PC-9 (cell line): Measurements from ENCODE around the gene RAB26. TPM values are rescaled to one million over a fixed set of nuclear protein-coding genes. Genes with fewer than 3 reads are reported as not detected.
A peak's percentile ranks its signal among the peaks of the same experiment; 100 is the strongest.

Experiments
- BruUV-seq: library from RNA; stranded (reverse); fragments of 400-500 nt; replicated peaks from 2 replicates; lab custom pipeline; 2021; lab: Mats Ljungman, UMichigan
- CTCF ChIA-PET: fragments of 300-600 bp; sonication (Branson Sonifier 250); formaldehyde crosslinking; loops from one replicate; lab custom pipeline; 2022; ENCODE audit warnings: antibody characterized with exemption; lab: Charles Lee
- POLR2A ChIA-PET: fragments of 300-600 bp; sonication (Branson Sonifier 250); formaldehyde crosslinking; loops from one replicate; lab custom pipeline; 2022; ENCODE audit warnings: antibody characterized with exemption; ENCODE audit not compliant: unreplicated experiment; lab: Charles Lee
- DNase-seq, 2 experiments: peaks; one replicate each; pipeline versions ENCODE4 v3.0.0 to v3.0.0-alpha.2; 2015 to 2022; ENCODE audit warnings: mixed read lengths in 1 of 2
- H2AFZ ChIP-seq: fragments of 200-600 bp; sonication (generic); 2 replicates; pipeline ENCODE4 v1.8.1; 2017; ENCODE audit warnings: antibody characterized with exemption
- H3F3A ChIP-seq: fragments of 200-600 bp; sonication (generic); 2 replicates; pipeline ENCODE4 v1.8.1; 2017; ENCODE audit warnings: antibody characterized with exemption, mild to moderate bottlenecking, low read depth; ENCODE audit not compliant: insufficient read depth
- H3K27ac ChIP-seq: fragments of 200-600 bp; sonication (generic); 2 replicates; pipeline ENCODE4 v1.6.1; 2016; ENCODE audit warnings: mixed run types
- H3K27me3 ChIP-seq: fragments of 200-600 bp; sonication (generic); 2 replicates; pipeline ENCODE4 v1.6.1; 2016; ENCODE audit warnings: low read depth, mixed run types; ENCODE audit not compliant: insufficient read depth
- H3K36me3 ChIP-seq: fragments of 200-600 bp; sonication (generic); 2 replicates; pipeline ENCODE4 v1.6.1; 2016; ENCODE audit warnings: low read depth, mixed run types
- H3K4me1 ChIP-seq: fragments of 200-600 bp; sonication (generic); replicated peaks from 2 replicates; pipeline ENCODE4 v1.6.1; 2016; ENCODE audit warnings: mixed run types; ENCODE audit not compliant: insufficient read depth
- H3K4me2 ChIP-seq: fragments of 200-600 bp; sonication (generic); 2 replicates; pipeline ENCODE4 v1.6.1; 2017; ENCODE audit warnings: mixed run types
- H3K4me3 ChIP-seq: fragments of 200-600 bp; sonication (generic); 2 replicates; pipeline ENCODE4 v1.6.1; 2016; ENCODE audit warnings: mixed run types
- H3K79me2 ChIP-seq: fragments of 200-600 bp; sonication (generic); 2 replicates; pipeline ENCODE4 v1.6.1; 2017; ENCODE audit warnings: low read depth, mixed run types
- H3K9me2 ChIP-seq: fragments of 200-600 bp; sonication (generic); 2 replicates; pipeline ENCODE4 v1.8.1; 2017; ENCODE audit warnings: mild to moderate bottlenecking; ENCODE audit not compliant: insufficient read depth
- H3K9me3 ChIP-seq: fragments of 200-600 bp; sonication (generic); 2 replicates; pipeline ENCODE4 v1.8.1; 2016; ENCODE audit warnings: low read depth; ENCODE audit not compliant: insufficient read depth
- H4K20me1 ChIP-seq: fragments of 200-600 bp; sonication (generic); 2 replicates; pipeline ENCODE4 v1.8.1; 2017; ENCODE audit not compliant: insufficient read depth
- EZH2 ChIP-seq: fragments of 200-600 bp; sonication (generic); IDR thresholded peaks from 2 replicates; pipeline ENCODE4 v1.8.0; 2017; ENCODE audit warnings: antibody characterized with exemption, low read depth
- intact Hi-C: fragments of 100-400 bp; cut with micrococcal nuclease; formaldehyde crosslinking; loops from one replicate; pipeline ENCODE4 v1.10.0; 2022; ENCODE audit not compliant: unreplicated experiment
- total RNA-seq: library from RNA; stranded (reverse); gene quantifications from 2 replicates; pipeline ENCODE4 v1.2.3, GENCODE V29; 2021
- TF ChIP-seq, protein P1 (sequence below): fragments of 200-600 bp; sonication (generic); conservative IDR thresholded peaks from 2 replicates; pipeline ENCODE4 v1.6.1; 2017; ENCODE audit warnings: mixed run types, antibody characterized with exemption, mild to moderate bottlenecking, moderate library complexity

Gene RAB26
- total RNA-seq, 1 experiment from 2014 or later, result 31.3 TPM

DNA sequence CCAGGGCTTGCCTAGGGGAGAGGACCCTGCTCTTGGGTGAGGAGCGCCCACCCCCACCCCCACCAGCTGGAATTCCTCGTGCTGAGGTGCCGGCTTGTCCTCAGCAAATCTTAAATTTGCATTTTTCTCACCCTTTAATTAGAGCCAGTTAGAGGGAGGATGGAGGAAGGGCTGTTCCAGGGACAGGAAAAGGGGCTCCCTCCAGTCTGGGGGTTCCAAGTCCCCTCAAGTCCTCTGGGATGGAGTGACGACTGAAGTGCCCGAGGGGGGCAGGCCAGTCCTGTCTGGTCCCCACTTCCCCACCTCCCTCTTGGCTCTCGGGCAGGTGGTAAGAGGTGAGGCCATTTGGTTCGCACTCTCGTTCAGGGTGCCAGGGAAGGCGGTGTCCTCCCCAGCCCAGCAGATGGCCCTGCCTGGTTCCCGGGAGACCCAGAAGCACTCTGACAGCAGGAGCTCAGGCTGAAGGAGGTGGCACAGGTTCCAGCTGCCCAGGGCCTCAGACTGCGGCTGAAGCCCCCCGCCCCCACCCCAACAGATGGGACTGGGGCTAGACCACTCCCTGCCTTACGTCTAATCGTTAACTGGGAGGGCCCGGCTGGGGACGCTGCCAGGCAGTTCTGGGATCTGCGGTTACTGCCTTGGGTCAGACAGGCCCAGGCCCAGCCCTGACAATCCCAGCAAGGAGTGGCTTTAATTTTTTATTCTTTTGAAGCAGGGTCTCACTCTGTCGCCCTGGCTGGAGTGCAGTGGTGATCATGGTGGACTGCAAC, 2.2 kb downstream of the RAB26 start:
- Histone ChIP-seq H3K27me3 (no peaks in the 10 kb centered on the region), H3K36me3 (peaks cover 29% of the 10 kb centered on the region), H3F3A (peaks cover 65% of the 10 kb centered on the region), H3K4me3 (peak overlapping the region; percentile 99; the same call in 1 of the 2 replicates), H3K9me2 (no peaks in the 10 kb centered on the region), H3K4me2 (peak overlapping the region; percentile 82), H3K79me2 (peaks cover 47% of the 10 kb centered on the region), H3K9me3 (no peaks in the 10 kb centered on the region), H4K20me1 (peaks cover 45% of the 10 kb centered on the region), H3K4me1 (peaks cover 34% of the 10 kb centered on the region), H3K27ac (peak overlapping the region; percentile 18; the same call in 1 of the 2 replicates), H2AFZ (no peak overlapping the region)
- ChIA-PET CTCF (interaction anchor here (0.7 kb wide), 1 partner anchor 101 kb away, joined by 5 read pairs; the partner anchor contains the start of gene ECI1), POLR2A (interaction anchor here (0.7 to 0.8 kb wide), 2 partner anchors 121 to 405 kb away, joined by 5 to 7 read pairs; no protein-coding TSS in a partner anchor)
- intact Hi-C loops, result loop anchor here (5.0 kb wide), 1 partner anchor 368 kb away; the partner anchor contains the start of genes NUBP2 and SPSB3
- BruUV-seq, result no TSS peak
- TF ChIP-seq, protein P1, sequence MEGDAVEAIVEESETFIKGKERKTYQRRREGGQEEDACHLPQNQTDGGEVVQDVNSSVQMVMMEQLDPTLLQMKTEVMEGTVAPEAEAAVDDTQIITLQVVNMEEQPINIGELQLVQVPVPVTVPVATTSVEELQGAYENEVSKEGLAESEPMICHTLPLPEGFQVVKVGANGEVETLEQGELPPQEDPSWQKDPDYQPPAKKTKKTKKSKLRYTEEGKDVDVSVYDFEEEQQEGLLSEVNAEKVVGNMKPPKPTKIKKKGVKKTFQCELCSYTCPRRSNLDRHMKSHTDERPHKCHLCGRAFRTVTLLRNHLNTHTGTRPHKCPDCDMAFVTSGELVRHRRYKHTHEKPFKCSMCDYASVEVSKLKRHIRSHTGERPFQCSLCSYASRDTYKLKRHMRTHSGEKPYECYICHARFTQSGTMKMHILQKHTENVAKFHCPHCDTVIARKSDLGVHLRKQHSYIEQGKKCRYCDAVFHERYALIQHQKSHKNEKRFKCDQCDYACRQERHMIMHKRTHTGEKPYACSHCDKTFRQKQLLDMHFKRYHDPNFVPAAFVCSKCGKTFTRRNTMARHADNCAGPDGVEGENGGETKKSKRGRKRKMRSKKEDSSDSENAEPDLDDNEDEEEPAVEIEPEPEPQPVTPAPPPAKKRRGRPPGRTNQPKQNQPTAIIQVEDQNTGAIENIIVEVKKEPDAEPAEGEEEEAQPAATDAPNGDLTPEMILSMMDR, result no peak
- TF ChIP-seq EZH2, result no peak
- peak; percentile 41 to 49 for DNase-seq

DNA sequence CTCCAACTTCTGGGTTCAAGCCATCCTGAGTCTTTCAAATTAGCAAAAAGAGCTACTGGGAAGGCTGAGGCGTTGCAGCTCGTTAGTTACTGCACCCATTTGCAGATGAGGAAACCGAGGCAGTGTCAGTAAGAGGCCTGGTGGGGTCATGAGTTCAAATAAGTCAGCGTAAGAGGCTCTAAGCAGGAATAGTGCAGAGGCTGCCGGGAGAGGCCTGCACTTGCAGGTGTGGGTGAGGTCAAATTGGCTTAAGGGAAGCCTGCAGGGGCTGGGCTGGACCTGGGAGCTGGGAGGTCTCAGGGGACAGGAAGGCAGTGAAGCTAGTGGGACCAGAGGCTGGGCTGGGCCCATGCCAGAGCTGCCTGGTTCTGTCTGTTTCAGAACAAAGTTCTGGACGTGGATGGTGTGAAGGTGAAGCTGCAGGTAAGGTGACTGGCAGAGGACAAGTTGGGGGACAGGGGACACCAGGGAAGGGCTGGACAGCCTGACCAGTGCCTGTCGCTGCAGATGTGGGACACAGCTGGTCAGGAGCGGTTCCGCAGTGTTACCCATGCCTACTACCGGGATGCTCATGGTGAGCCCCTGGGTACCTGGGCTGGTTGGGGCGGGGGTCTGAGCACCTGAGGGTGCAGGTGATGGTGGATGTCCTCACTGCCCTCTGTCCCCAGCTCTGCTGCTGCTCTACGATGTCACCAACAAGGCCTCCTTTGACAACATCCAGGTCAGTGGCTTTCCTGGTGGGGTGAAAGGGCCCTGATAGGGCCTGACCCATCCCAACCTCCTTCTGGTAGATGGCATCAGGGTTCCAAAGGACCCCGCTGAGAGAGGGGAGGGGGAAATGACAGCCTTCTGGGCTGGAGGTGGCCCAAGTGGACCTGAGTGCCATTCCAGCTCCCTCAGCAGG, 3.0 kb downstream of the RAB26 start:
- no peaks in the 10 kb centered on the region for H3K9me3 ChIP-seq
- peak overlapping the region; percentile 99; the same call in 1 of the 2 replicates for H3K4me3 ChIP-seq
- TF ChIP-seq, protein P1, result no peak
- peaks cover 49% of the 10 kb centered on the region for H4K20me1 ChIP-seq
- peaks cover 65% of the 10 kb centered on the region for H3F3A ChIP-seq
- H3K4me2 ChIP-seq, result peak overlapping the region; percentile 82
- H3K36me3 ChIP-seq, result peaks cover 29% of the 10 kb centered on the region
- peaks cover 34% of the 10 kb centered on the region for H3K4me1 ChIP-seq
- intact Hi-C loops, result loop anchor here (5.0 kb wide), 1 partner anchor 369 kb away; the partner anchor contains the start of genes NUBP2 and SPSB3
- H3K9me2 ChIP-seq, result no peaks in the 10 kb centered on the region
- peaks cover 53% of the 10 kb centered on the region for H3K79me2 ChIP-seq
- no peak for DNase-seq
- H3K27ac ChIP-seq, result peak overlapping the region; percentile 73
- ChIA-PET POLR2A (interaction anchor here (0.7 to 0.8 kb wide), 2 partner anchors 122 to 406 kb away, joined by 5 to 7 read pairs; no protein-coding TSS in a partner anchor), CTCF (interaction anchor here (0.7 kb wide), 1 partner anchor 100 kb away, joined by 5 read pairs; the partner anchor contains the start of gene ECI1)
- no peak overlapping the region for H2AFZ ChIP-seq
- BruUV-seq, result no TSS peak
- no peaks in the 10 kb centered on the region for H3K27me3 ChIP-seq
